Head of caudate nucleus (tissue), 42 donors: Measurements from ENCODE around the gene TNFAIP8L3.
A peak's percentile ranks its signal among the peaks of the same experiment; 100 is the strongest.

ENCODE experiments used
- DNase-seq, 42 donors: peaks; one replicate each; pipeline versions ENCODE4 v3.0.0 to v3.0.0-alpha.2; 2020 to 2021; ENCODE audit warnings: mixed read lengths in 7 of 42
- intact Hi-C: fragments of 100-400 bp; cut with DNase I; formaldehyde crosslinking; loops from one replicate; pipeline ENCODE4 v1.15.0; 2022

Gene TNFAIP8L3

DNA sequence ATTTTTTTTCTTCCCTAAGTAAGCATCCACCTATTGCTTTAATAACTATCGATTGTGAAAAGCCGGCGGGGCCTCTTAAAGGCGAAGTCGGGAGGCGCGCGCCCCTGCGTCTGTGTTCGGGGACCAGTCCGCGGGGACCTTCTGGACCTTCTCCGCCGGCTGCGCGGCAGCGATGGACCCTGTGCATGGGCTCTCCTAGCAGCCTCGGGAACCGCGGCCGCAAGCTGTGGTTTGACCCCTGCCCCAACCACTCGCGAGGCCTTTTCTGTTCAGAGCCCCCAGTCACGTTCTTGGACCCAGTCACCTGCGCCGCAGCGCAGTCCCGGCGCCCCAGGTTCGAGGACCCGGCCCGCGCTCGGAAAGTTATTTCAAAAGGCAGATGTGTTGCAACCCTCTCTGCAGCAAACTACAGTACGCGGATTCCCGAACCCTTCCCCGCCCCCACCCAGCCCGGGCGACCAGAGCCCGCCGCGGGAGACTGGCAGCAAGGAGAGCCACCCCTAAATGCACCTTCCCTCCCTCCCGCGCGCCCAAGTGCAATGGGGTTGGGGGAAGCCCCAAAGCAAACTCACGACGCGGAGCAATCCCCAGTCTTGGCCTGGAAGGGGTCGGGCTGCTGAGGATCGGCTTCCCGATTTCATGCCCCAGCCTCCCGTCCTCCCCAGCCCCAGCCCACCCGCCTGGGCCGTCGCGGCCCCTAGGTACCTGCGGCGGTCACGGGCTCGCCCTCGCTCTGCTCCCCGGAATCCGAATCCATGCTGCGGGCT lies 684 bp downstream of the TNFAIP8L3 start:
- intact Hi-C loops, result no loop called here
- peak in 28 of 42 donors; percentile 10 to 71 (median 28) for DNase-seq

DNA sequence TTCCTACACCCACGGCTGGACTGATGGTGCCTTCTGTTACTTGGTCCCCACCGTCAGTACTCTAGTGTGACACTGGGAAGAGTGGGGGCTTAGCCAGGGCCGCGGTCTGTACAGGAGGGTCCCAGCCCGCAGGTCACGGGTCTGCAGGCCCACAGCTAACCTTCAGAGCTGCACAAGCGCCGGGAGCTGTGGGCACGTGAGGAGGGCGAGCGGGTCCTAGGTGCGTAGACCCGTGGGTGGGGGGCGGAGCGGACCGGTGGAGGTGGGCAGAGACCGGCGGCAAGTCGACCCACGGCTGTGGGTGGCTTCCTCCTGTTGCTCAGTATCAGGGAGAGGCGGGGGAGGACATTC lies 1.2 kb downstream of the TNFAIP8L3 start:
- DNase-seq, result peak in 9 of 42 donors; percentile 6 to 47 (median 24)
- intact Hi-C loops, result no loop called here

DNA sequence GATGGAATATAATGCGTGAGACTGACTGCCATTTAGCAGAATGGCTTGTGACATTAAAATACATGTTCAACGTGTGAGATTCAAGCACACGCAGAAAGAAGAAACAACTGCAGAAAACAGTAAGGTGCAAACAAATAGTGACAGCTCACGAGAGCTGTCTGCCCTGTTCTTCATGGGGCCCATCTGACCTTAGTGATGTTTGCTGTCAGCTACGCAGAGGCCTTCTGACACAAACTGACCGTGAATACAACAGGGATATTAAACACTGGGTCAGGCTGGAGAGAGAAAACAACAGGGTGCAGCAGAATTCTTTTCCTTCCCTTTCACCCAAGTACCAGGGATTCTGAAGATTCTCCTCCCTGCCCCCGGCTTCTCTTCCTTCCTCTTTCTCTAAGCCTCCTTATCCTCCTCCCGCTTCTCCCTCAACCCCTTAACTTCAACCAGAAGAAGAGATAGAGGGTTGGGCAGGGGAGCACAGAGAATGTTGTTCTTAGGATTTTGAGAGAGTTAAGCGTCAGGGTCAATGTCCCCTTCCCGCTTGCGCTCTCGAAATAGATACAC lies 2.1 kb downstream of the TNFAIP8L3 start:
- DNase-seq, result peak in 1 of 42 donors; percentile 16
- intact Hi-C loops, result no loop called here

DNA sequence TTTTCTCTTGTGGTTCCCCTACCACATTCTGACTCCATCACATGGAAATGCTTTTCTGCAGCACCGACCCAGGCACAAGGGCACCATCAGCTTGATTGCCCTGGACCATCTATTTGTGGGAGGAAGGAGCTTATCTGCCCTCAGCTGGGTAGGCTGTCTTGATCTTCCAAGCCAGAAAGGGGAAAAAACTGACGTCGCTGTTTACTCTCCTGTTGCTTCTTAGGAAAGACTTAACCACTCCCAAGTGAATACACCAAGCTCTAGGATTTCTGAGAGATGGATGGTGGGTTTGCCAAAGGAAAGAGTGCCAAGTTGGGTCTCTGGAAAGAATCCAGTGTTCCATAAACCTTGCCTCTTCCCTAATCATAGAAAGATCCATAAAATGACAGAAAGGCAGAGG lies 4.0 kb downstream of the TNFAIP8L3 start:
- DNase-seq, result no peak
- intact Hi-C loops, result no loop called here

DNA sequence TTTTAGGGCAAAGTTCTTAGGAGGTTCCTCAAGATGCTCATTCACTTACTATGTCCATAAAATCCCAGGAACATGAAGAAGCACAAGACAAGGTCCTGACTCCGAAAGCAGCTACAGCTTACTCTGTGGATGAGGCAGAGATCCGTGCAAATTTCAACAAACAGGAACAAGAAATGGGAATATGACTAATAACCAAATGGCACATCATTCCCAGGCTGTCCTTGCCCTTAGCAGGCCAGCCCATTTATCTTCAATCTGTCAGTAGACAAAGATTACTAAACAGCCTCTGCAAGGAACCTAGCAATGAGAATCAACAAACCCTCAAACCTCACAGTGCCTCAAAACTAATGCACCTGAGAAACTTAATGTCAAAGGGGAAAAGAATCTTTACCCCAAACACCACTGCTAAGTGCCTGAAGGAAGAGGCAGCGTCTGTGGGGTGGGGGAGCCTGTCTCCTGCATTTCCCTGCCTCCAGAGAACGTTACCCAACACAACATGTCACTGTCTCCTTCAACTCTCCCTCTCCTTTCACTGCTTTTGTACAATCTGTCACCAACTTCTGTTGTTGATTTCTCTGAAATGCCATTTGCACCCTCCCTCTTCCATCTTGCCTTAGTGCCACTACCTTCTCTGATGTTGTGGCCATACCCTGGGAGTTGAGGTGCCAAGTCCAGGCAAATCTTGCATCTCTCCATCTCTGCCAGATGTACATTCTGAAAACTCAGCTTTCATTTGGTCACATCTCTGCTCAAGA lies 4.8 kb downstream of the TNFAIP8L3 start:
- no peak for DNase-seq
- intact Hi-C loops, result no loop called here

DNA sequence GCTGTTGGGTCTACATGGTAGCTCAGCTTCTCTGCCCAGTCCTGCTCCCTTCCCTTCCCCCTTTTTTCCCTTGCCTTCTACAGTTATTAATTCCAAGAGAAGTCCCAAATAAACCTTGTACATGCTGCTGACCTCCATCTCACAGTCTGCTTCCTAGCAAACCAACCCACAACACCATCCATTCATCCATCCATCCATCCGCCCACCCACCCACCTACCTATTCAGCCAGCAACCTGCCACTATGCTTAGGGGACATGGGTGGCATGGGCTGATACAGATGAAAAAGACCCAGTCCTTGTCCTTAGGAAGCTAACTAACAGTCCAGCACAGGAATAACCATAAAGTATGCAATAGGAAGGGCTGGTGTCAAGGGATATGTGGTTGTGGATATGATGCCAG lies 5.7 kb downstream of the TNFAIP8L3 start:
- DNase-seq, result no peak
- intact Hi-C loops, result no loop called here

DNA sequence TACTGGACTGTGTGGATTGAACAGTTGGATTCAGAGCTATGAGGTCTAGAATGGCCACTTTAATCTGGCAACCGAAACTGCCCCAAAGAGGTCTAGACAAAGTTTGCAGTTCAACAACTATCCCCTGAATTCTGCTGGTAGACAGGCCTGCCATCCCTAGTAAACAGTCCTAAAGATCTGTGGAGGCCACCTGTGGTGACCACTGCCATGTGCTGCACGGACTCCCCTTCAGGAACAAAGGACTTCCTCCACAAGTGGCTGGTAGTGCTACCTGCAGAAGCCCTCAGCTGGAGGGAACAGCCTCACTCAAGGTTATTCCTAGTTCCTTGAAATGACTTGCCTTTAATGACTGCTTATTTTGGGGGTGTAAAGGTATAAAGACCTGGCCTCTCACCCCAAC lies 6.1 kb downstream of the TNFAIP8L3 start:
- intact Hi-C loops, result no loop called here
- DNase-seq, result no peak

DNA sequence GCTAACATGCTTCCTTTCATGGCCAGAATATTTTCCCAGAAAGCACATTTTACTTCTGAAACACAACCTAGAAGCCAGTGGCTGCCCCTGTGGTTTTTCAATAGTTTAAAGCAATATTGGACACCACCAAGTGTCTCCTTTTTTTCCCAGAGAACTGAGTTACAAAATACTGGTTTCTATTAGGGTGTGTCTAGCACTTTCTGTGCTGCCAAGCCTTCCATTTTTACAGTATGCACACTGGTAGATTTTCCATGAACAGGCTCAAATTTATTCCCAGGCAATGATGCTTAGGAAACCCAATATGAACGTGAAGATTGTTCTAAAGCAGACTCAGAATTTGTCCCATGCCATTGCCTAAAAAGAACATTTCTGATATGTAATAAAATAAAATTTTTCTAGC lies 7.2 kb downstream of the TNFAIP8L3 start:
- intact Hi-C loops, result no loop called here
- DNase-seq, result no peak

DNA sequence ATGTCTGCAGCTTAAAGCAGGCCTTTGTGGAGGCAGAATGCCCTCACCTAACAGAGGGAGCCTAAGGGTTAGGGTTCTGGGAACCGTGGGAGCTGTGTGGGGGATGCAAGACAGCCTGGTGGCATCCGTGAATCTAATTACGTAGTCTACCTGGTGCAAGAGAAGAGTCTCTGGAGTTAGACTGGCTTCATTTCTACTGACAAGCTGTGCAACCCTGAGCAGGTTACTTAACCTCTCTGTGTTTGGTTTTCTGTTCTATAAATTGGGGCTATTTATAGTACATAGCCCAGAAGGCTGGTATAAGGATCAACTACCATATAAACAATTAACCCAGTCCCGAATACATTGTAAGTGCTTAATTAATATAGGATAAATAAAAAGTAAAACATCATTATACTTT lies 8.3 kb downstream of the TNFAIP8L3 start:
- intact Hi-C loops, result no loop called here

DNA sequence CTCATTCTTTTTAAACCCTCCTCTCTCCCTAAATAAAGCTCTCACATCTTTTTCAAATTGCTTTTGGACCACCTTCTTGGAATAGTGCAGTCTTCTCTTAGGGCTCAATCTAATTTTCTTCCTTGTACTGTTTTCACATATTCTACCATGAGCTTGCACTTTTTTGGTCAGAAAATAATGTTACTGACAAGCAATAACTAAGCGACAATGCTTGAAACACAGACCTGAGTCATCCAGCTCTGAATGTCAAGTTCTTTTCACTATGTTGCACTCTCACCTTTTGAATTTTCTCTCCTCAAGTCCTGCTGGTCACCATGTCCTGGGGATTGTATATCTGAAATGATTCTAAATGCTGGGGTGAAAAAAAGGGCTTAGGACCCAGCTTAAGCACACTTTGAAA lies 8.9 kb downstream of the TNFAIP8L3 start:
- DNase-seq, result no peak
- intact Hi-C loops, result no loop called here

More for the DNA sequence above, 8.3 kb downstream of the TNFAIP8L3 start:
- no peak for DNase-seq

DNA sequence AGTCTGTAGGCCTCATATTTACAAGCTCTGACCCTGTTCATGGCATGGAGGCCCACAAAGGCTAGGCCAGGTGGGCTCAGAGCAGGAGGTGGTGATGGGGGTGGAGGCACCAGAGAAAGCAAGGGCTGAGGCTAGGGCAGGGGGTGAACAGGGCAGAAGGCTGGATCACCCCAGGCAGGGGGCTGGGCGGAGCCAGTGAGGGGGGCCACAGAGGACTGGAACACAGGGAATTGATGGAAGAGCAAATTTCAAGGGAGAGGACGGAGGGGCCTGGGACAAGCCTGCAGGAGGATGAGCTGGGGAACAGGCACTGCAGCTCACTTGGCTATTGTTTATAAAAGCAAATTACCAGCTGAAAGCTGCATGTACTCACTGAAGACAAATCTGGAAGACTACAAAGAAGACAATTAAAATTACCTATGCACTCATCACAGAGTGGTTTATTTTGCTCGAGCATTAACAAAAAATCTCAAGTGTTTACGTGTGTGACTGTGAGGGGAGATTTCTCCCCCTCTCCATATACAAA lies 11.0 kb downstream of the TNFAIP8L3 start:
- DNase-seq, result no peak
- intact Hi-C loops, result no loop called here

DNA sequence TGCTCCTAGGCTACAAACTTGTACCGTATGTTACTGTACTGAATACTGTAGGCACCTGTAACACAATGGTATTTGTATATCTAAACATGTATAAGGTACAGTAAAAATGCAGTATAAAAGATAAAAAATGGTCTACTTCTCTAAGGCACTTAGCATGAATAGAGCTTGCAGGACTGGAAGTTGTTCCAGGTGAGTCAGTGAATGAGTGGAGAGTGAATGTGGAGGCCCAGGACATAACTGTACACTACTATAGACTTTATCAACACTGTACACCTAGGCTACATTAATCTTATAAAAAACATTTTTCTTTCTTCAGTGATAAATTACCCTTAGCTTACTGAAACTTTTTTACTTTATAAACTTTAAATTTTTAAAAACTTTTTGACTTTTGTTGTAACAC lies 12.5 kb downstream of the TNFAIP8L3 start:
- intact Hi-C loops, result no loop called here
- DNase-seq, result no peak

DNA sequence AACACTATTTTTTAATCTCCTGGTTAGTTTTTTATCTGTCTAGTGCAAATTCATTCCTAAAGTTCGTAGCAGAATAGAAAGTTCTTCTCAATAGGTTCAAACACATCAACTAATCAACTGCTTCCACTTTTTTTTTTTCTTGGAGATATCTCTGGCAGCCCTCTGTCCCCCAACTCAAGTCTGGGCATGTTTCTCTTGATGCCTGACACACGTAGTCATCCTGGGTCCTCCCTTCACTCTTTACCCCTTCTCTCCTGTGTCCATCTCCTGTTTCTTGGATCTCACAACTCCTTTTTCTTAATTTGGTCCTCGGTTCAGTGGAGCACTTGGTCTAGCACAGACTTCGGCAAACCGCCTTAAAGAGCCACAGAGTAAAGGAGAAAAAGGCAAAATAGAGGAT lies 14.4 kb downstream of the TNFAIP8L3 start:
- intact Hi-C loops, result no loop called here
- DNase-seq, result no peak

DNA sequence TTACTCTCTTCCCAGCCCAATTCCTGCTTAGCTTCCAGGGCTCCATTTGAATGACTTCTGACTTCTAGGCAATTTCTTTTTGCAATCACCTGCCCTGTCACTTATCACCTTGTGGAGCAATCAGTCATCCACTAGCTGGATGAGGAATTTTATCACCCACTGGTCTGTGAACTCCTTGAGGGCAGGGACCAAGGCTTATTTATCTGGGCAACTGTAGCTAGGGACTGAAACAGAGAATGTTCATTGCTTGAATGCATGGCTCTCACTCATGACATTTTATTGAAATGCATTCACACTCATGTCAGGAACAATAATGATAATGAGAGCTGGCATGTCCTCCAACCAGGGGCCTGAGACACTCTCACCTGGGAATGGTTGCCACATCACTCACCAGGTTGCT lies 15.5 kb downstream of the TNFAIP8L3 start:
- no peak for DNase-seq
- intact Hi-C loops, result no loop called here

DNA sequence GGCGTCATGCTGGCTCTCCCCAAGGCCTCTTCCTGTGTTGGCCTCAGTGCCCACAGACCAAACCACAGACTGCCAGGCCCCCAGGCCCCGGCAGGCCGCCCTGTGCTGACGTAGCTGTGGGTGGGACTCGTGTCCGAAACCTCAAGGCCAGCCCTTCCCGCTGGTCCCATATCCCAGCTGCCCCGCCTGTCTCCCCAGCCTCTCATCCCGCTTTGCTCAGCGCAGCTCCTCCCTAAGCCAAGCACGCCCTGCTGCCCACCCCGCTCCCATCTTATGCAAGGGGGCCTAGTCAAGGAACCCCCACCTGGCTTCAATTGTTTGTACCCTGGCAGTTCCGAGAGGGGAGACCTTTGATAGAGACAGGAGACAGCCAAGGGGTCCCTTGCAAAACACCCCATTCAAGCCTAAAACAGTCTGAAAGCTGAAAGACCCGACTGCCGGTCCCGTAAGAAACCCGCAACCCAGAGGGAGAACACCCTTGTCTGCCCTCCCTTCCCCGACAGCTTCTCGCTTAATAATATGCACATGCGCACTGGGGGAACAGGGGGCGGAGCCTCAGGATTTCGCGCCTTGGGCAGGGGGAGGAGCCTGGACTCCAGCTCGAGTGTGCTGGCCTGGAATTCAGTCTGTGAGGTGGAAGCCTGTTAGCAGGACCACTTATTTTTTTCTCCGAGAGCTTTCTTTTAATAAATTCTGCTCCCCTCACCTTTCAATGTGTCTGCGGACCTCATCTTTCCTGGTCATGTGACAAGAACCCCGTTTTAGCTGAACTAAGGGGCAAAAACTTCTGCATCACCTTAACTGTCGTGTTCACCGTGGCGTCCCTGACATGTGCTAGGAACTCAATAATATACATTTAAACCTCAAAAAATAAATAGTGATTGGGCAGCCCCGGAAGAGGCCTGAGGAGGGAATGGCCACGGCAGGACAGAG lies 17.2 kb downstream of the TNFAIP8L3 start:
- peak in 41 of 42 donors; percentile 11 to 84 (median 62) for DNase-seq
- intact Hi-C loops, result no loop called here

DNA sequence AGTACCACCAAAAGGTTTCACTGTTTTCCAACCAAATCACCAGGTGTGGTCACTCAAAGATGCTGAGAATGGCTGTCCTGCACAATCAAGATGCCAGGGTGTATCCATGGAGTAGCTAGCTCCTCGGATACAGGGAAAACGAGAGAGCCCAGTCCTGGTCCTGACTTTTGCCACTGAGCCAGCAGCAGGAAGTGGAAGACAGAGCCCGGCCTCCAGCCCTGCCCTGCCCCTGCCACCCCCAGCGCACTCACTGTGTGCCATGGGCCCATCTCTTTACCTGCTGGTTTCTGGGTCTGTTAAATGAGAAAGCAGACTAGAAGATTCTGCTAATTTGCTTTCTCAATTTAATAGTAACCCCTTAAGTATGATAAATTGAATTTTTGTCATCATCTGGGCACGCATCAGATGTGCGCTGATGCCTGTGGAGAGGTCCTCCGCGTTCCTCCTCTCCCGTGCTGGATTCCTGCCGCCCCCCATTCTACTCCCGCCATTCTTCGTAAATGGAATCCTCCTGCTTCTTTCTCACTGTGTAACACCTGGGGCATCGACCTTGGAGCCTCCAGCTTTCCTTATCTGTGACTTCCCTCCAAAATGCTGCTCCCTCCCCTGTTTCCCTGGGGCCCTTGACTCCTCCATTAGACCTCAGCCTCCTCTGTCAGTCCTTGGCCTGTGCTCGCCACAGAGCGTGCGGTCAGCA lies 18.0 kb downstream of the TNFAIP8L3 start:
- intact Hi-C loops, result no loop called here
- DNase-seq, result no peak

DNA sequence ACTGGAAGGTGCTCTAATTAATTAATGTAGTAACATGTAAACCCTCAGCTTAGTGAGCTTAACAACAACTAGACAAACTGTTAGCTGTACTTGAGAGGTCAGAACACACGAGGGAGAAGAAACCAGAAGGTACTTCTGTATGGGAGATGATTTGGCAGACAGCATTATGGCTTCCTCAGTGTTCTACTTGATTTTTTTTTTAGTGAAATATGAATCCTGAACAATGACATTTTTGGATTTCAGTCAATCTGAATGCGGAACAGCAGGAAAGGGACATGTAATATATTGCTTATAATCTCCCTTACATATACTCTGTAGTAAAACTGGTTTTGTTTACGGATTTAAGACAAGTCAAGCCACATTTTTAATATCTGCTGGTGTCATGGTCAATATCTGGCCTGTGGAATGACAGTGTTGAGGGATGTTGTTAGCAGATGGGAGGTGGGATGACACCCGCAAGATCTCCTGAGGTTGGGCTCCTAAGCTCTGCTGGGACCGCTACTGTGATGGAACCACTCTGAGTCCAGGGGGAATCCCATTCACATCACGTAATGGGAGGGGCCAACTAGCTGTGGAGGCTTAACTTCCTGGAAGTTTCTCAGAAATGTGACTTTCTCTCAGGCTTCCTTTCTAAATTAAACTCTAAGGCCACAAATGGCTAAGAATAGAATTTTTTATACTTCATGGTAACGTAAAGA lies 18.7 kb downstream of the TNFAIP8L3 start:
- intact Hi-C loops, result no loop called here
- no peak for DNase-seq

DNA sequence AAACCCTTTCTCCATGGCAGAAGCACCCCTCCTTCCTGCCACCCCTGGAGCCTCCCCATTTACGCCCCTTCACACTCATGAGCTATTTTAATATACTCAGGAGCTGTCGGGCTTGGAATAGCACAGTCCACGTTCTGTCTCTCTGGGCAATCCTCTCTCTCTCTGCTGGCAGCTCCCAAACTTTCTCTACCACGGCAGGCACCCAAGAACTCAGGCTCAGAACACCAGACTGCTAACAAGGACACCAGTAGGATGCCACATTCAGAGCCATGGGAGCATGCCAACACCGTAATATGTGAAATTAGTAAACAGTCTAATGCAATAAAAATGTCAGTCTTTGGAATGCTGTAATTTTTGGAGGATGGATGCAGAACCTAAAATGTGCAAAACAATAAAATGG lies 19.3 kb downstream of the TNFAIP8L3 start:
- intact Hi-C loops, result no loop called here
- peak in 4 of 42 donors; percentile 8 to 31 (median 22) for DNase-seq
